Suprapubic skin (tissue), 4 donors: ENCODE results near the gene RPGRIP1L.

Experiments
- CTCF ChIP-seq, 2 donors: fragments of 200-600 bp in 1 of 2; fragments of 450-650 bp in 1 of 2; sonication (generic) in 1 of 2; IDR thresholded peaks; one replicate each; pipeline ENCODE4 v1.5.1; 2016 to 2019; ENCODE audit warnings: antibody characterized with exemption in 2 of 2, mild to moderate bottlenecking in 1 of 2, moderate library complexity in 1 of 2
- POLR2A ChIP-seq, 2 donors: fragments of 450-650 bp; IDR thresholded peaks; one replicate each; pipeline ENCODE4 v1.6.1; 2017; ENCODE audit warnings: antibody characterized with exemption in 2 of 2, mild to moderate bottlenecking in 2 of 2, moderate library complexity in 2 of 2
- POLR2AphosphoS5 ChIP-seq, 3 donors: sonication (generic); formaldehyde crosslinking; IDR thresholded peaks; one replicate each; pipeline ENCODE4 v1.6.1; 2017; ENCODE audit warnings: antibody characterized with exemption in 3 of 3

GRCh38 chr16:53576210-53576609 is 127.4 kb downstream of the RPGRIP1L start:
- TF ChIP-seq CTCF (IDR thresholded peaks at IDR 0.05) = no peak
- no peak for TF ChIP-seq POLR2AphosphoS5 (IDR thresholded peaks at IDR 0.05)
- no peak for TF ChIP-seq POLR2A (IDR thresholded peaks at IDR 0.05)
